ENCODE measurements around the gene EPN2.

The EPN2 gene

DNA sequence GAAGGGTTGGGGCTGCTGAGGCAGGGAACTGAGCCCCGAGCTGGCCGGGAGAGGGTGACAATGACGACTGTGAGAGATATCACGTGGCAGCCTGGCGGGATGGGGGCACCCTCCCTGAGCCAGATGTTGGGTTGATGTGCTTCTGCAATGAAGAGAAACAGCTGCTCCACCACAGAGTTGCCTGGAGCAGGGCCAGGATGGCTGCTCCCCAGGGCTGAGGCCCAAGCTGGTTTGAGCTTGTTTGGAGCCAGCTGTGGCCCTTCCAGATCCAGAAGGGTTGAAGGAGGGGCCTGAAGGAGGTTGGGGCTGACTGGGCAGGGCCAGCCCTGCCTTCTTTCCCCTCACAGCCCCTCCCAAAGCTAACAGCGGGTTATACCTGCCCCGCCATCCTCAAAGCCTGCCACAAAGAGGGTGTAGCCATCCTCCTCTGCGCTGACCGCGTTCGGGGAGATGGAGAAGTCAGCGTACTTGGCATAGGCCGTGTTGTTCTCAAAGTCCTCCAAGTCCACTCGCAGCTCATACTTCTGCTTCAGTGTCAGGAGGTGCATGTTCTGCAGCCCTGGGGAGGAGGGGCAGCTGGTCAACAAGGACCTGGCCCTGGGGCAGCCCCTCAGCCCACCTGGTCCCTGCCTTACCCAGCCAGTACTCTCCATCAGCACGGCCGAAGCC lies 147.7 kb downstream of the EPN2 start:
- DNase-seq = no peak

DNA sequence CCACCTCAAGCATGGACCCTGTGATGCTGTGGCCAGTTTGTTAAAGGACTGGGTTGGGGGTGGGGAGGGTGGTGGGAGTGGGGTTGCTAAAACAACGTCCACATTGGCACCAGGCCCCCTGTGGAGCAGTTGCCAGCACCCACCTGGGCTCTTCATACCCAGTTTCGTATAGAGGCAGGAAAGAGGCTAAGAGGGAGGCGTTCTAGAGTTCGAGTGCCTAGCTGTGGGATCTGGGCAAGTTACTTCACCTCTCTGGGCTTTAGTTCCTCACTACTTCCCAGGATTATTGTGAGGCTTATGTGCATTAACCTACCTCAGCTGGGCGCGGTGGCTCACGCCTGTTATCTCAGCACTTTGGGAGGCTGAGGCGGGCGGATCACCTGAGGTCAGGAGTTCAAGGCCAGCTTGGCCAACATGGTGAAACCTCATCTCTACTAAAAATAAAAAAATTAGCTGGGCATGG lies 148.4 kb downstream of the EPN2 start:
- no peak for DNase-seq
